Measurements from ENCODE around the gene KRIT1. TPM values are rescaled to one million over a fixed set of nuclear protein-coding genes. Genes with fewer than 3 reads are reported as not detected.
"Not testable (repeated sequence)": the region's sequence is repeated elsewhere in the genome, so short reads cannot be mapped to it uniquely, and the experiment has no call there.

KRIT1 gene
- total RNA-seq, 1 donor from 2014 or later: 54.3 TPM

DNA sequence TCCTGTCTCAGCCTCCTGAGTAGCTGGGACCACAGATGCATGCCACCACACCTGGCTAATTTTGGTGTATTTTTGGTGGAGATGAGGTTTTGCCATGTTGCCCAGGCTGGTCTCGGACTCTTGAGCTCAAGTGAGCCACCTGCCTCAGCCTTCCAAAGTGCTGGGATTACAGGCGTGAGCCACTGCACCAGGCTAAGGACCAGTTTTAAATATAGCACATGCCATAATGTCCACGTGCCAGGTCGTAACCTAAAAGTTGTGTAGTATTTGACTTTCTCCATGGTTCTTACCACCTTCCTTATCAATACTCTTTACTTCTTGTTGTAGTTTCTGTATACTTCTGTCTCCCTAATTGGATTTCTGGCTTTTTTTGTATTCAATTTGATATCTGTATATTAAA lies 13.3 kb upstream of the KRIT1 start:
- no peak overlapping the region for H3K27ac Mint-ChIP-seq
- H3K27me3 Mint-ChIP-seq (ENCODE audit: low read depth): no peaks in the 10 kb centered on the region
- no peak for DNase-seq (ENCODE audit: low spot score in 2 of 2, unreplicated experiment in 2 of 2)
- TF ChIP-seq CTCF (IDR thresholded peaks at IDR 0.05; ENCODE audit: unreplicated experiment): no peak
- peaks cover 18% of the 10 kb centered on the region for H3K36me3 Mint-ChIP-seq
- H3K4me3 Mint-ChIP-seq: no peak overlapping the region
- peaks cover 16% of the 10 kb centered on the region for H3K9me3 Mint-ChIP-seq
- H3K4me1 Mint-ChIP-seq: peaks cover 2% of the 10 kb centered on the region

GRCh38 chr7:92255308-92255707 lies 9.6 kb upstream of the KRIT1 start:
- Mint-ChIP-seq H3K36me3 (peaks cover 16% of the 10 kb centered on the region), H3K27me3 (ENCODE audit: low read depth) (no peaks in the 10 kb centered on the region), H3K4me3 (no peak overlapping the region), H3K9me3 (peaks cover 10% of the 10 kb centered on the region), H3K27ac (peak overlapping the region; percentile 14), H3K4me1 (peaks cover 2% of the 10 kb centered on the region)
- TF ChIP-seq CTCF (IDR thresholded peaks at IDR 0.05; ENCODE audit: unreplicated experiment): no peak
- DNase-seq (ENCODE audit: low spot score in 2 of 2, unreplicated experiment in 2 of 2): no peak

DNA sequence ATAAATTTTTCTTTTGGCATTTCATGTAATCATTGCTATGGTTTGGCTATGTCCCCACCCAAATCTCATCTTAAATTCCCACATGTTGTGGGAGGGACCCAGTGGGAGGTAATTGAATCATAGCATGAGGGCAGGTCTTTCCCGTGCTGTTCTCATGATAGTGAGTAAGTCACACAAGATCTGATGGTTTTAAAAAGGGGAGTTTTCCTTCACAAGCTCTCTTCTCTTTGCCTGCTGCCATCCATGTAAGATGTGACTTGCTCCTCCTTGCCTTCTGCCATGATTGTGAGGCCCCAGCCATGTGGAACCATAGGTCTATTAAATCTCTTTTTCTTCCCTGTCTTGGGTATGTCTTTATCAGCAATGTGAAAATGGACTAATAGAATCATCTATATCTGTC lies 9.1 kb upstream of the KRIT1 start:
- H3K27me3 Mint-ChIP-seq (ENCODE audit: low read depth); DNase-seq (ENCODE audit: low spot score in 2 of 2, unreplicated experiment in 2 of 2); H3K27ac Mint-ChIP-seq; H3K9me3 Mint-ChIP-seq; H3K4me3 Mint-ChIP-seq; H3K4me1 Mint-ChIP-seq: not testable (repeated sequence)
- peaks cover 16% of the 10 kb centered on the region for H3K36me3 Mint-ChIP-seq

- no peaks in the 10 kb centered on the region for H3K27me3 Mint-ChIP-seq (ENCODE audit: low read depth)
- peaks cover 16% of the 10 kb centered on the region for H3K36me3 Mint-ChIP-seq
Measured at GRCh38 chr7:92253251-92253650, 7.5 kb upstream of the KRIT1 start.

DNA sequence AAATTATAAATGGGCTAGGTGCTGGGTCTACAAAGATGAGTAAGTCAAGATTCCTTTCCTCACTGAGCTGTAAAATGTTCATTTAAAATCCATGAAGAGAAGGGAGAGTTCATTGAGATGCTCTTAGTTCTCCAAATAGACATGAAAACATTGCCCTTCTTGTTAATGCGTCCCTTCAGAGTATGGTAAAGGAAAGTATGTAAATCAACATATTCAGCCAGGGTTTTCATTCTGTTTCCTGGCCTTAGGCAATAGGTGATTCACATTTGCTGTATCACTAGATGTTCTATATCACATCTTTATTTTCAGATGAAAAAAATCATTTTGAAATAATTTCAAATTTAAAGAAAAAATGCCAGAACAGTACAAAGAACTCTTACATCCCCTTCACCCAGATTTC lies 5.5 kb upstream of the KRIT1 start:
- DNase-seq (ENCODE audit: low spot score in 2 of 2, unreplicated experiment in 2 of 2): no peak
- no peak overlapping the region for H3K27ac Mint-ChIP-seq
- H3K9me3 Mint-ChIP-seq: peaks cover 10% of the 10 kb centered on the region
- H3K4me1 Mint-ChIP-seq: peaks cover 17% of the 10 kb centered on the region
- no peak for TF ChIP-seq CTCF (IDR thresholded peaks at IDR 0.05; ENCODE audit: unreplicated experiment)
- H3K36me3 Mint-ChIP-seq: peaks cover 16% of the 10 kb centered on the region
- no peak overlapping the region for H3K4me3 Mint-ChIP-seq
- no peaks in the 10 kb centered on the region for H3K27me3 Mint-ChIP-seq (ENCODE audit: low read depth)

More at GRCh38 chr7:92253251-92253650, 7.5 kb upstream of the KRIT1 start:
- no peak for DNase-seq (ENCODE audit: low spot score in 2 of 2, unreplicated experiment in 2 of 2)
- Mint-ChIP-seq H3K9me3 (peaks cover 10% of the 10 kb centered on the region), H3K4me3 (no peak overlapping the region), H3K4me1 (peaks cover 3% of the 10 kb centered on the region), H3K27ac (no peak overlapping the region)
- TF ChIP-seq CTCF (IDR thresholded peaks at IDR 0.05; ENCODE audit: unreplicated experiment): no peak

DNA sequence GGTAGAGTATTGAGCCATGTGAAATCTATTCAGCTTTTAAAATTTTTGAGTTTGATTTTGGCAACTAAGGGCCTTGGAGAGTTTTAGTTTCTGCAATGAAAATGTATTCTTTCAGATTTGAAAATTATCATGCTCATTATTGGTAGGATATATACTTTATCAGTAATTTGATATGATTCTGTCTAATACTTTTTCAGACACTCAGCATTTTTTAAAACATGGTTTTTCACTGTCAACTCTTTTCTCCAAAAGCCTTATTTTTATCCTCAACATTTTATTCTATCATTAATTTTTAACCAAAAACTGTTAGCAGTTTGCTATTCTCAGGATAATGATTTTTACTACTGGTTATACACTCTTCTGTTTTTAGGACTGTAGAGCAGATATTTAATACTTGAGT lies 4.9 kb upstream of the KRIT1 start:
- no peak for TF ChIP-seq CTCF (IDR thresholded peaks at IDR 0.05; ENCODE audit: unreplicated experiment)
- Mint-ChIP-seq H3K36me3 (peaks cover 16% of the 10 kb centered on the region), H3K4me1 (peaks cover 19% of the 10 kb centered on the region), H3K4me3 (no peak overlapping the region), H3K9me3 (peaks cover 10% of the 10 kb centered on the region), H3K27me3 (ENCODE audit: low read depth) (no peaks in the 10 kb centered on the region), H3K27ac (no peak overlapping the region)
- DNase-seq (ENCODE audit: low spot score in 2 of 2, unreplicated experiment in 2 of 2): no peak
